PC-9 (cell line): ENCODE data around the gene ZBTB11.

Source experiments
- CTCF ChIP-seq: fragments of 200-600 bp; sonication (generic); conservative IDR thresholded peaks from 2 replicates; pipeline ENCODE4 v1.6.1; 2017; ENCODE audit warnings: mixed run types, antibody characterized with exemption, mild to moderate bottlenecking, moderate library complexity
- EZH2 ChIP-seq: fragments of 200-600 bp; sonication (generic); IDR thresholded peaks from 2 replicates; pipeline ENCODE4 v1.8.0; 2017; ENCODE audit warnings: antibody characterized with exemption, low read depth

GRCh38 chr3:101643861-101644613, 32.9 kb downstream of the ZBTB11 start:
- no peak for TF ChIP-seq CTCF
- TF ChIP-seq EZH2 = no peak
